Mucosa of descending colon (tissue), 3 donors: ENCODE data around the gene PTH1R. TPM values are rescaled to one million over a fixed set of nuclear protein-coding genes. Genes with fewer than 3 reads are reported as not detected.

Experiments used
- ATAC-seq: fragments of 200-7000 bp; cut with Tn5 transposase; one replicate; pipeline ENCODE4 v1.9.1; 2020; ENCODE audit warnings: mild to moderate bottlenecking, moderate library complexity
- DNase-seq, 3 donors: peaks; one replicate each; pipeline ENCODE4 v3.0.0-alpha.2; 2020
- H3K36me3 ChIP-seq: fragments of 200-600 bp; one replicate; pipeline ENCODE4 v1.8.0; 2021; ENCODE audit warnings: low read depth, mild to moderate bottlenecking
- H3K4me1 ChIP-seq: fragments of 200-600 bp; one replicate; pipeline ENCODE4 v1.8.0; 2021; ENCODE audit warnings: low read depth, mild to moderate bottlenecking
- H3K4me3 ChIP-seq: fragments of 200-600 bp; one replicate; pipeline ENCODE4 v1.8.0; 2021; ENCODE audit warnings: mild to moderate bottlenecking
- H3K9me3 ChIP-seq: fragments of 200-600 bp; one replicate; pipeline ENCODE4 v1.8.0; 2021; ENCODE audit warnings: mild to moderate bottlenecking
- CTCF ChIP-seq: fragments of 200-600 bp; IDR thresholded peaks from one replicate; pipeline ENCODE4 v1.8.0; 2022; ENCODE audit warnings: antibody characterized with exemption, mild to moderate bottlenecking
- intact Hi-C, 2 donors: fragments of 100-400 bp; cut with DNase I in 1 of 2; cut with micrococcal nuclease in 1 of 2; formaldehyde crosslinking; loops; one replicate each; pipeline versions ENCODE4 v1.11.0 to v1.11.1; 2022; cut with DNase I, micrococcal nuclease
- total RNA-seq, 3 donors: library from RNA; stranded (reverse); fragmentation: NEBNext Ultra II Directional in 2 of 3; extraction: Animal tissue kit (Norgen Biotek cat#: 25700) in 2 of 3; gene quantifications; one replicate each; pipeline versions ENCODE4 v1.2.1 to v1.2.4, GENCODE V29; 2021 to 2023
- donor health status: DM: no; HTN: no; CAD: no; lungs with moderate emphysema.
- donor health status: DM: no; HTN: no; CAD: no.
- donor health status: DM: no; HTN: yes; CAD: no.

The PTH1R gene
- total RNA-seq, 3 donors from 2014 or later, result 0.87 to 4.6 (median 1.9) TPM

DNA sequence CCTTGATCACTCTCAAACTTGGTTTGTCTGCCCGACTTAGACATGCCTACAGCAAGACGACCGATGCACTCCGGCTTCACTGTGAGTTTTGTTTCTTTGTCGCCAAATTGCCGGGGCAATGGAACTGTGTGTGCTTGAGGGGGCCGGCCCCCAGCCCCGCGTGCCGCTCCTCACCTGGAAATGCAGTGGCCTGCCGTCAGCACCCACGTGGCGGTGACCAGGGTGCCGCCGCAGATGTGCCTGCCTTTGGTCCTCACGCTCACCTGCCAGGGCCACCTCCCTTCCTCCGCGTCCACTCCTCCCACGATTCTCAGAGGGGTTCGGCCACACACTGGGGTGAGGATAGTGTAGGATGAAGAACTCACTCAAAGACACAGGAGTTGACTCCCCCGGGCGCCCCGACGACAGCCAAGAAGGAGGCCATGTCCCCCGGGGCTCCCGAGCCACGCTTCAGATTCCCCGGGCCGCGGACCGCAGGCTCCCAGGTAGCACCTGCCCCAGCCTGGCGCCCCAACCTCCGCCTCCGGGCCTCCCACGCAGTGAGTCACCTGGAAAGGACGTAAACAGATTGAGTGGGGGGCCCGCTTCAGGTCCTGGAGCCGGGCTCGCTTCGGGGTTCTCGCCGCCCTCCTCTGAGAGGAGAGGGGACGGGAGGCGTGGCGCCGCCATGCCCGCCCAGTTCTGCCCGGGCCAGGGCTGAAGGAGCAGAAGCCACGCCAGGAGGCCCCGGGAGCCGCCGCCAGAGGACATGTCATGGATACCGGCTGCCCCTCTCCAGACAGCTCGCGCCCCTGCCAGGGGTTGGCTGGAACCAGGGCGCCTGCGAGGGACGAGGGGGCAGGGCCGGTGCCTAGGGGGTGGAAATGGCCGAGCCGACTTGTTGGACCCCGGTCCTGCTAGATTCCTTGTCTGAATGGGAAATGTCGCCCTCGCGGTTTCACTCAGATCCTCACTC lies 43.9 kb upstream of the PTH1R start:
- ATAC-seq (no peak), DNase-seq (no peak)
- intact Hi-C loops, result no loop called here
- H3K4me3 ChIP-seq, result no peak overlapping the region
- H3K9me3 ChIP-seq, result peaks cover 8% of the 10 kb centered on the region
- no peaks in the 10 kb centered on the region for H3K36me3 ChIP-seq
- no peak for TF ChIP-seq CTCF
- H3K4me1 ChIP-seq, result no peaks in the 10 kb centered on the region

- ATAC-seq (no peak), DNase-seq (no peak)
- TF ChIP-seq CTCF, result no peak
- Histone ChIP-seq H3K4me3 (no peak overlapping the region), H3K9me3 (peaks cover 18% of the 10 kb centered on the region), H3K36me3 (no peaks in the 10 kb centered on the region), H3K4me1 (no peaks in the 10 kb centered on the region)
- intact Hi-C loops, result no loop called here
These were observed 42.5 kb upstream of the PTH1R start for GRCh38 chr3:46835054-46835453.

DNA sequence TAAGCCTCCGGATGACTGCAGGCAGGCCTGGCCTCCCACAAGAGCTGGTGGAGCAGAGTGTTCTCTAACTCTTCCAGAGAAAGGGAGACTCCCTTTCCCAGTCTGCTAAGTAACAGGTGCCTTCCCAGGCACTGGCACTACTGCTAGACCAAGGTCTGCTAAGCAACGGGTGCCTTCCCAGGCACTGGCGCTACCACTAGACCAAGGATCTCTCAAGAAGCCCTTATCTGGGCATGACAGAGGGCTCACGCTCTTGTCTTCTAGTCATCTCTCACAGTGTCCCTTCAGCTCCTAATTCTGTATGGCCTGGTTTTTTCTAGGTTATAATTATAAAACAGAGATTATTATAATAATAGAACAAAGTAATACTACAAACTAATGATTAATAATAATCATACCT lies 42.0 kb upstream of the PTH1R start:
- ATAC-seq, result no peak
- intact Hi-C loops, result no loop called here
- no peak for TF ChIP-seq CTCF

GRCh38 chr3:46838301-46838700 lies 39.2 kb upstream of the PTH1R start:
- H3K4me3 ChIP-seq, result no peak overlapping the region
- DNase-seq, result no peak
- TF ChIP-seq CTCF, result no peak
- ATAC-seq, result no peak
- H3K4me1 ChIP-seq, result no peaks in the 10 kb centered on the region
- H3K9me3 ChIP-seq, result peaks cover 32% of the 10 kb centered on the region
- no peaks in the 10 kb centered on the region for H3K36me3 ChIP-seq
- intact Hi-C loops, result no loop called here

More for the DNA sequence above, 42.0 kb upstream of the PTH1R start:
- H3K36me3 ChIP-seq, result no peaks in the 10 kb centered on the region
- no peaks in the 10 kb centered on the region for H3K4me1 ChIP-seq
- no peak overlapping the region for H3K4me3 ChIP-seq
- H3K9me3 ChIP-seq, result peaks cover 22% of the 10 kb centered on the region
- DNase-seq, result no peak

- intact Hi-C loops, result loop anchor here in 1 of 2 donors (10.0 kb wide), 1 partner anchor 136 kb away; the partner anchor contains the start of gene TMIE
- Histone ChIP-seq H3K9me3 (peaks cover 32% of the 10 kb centered on the region), H3K36me3 (no peaks in the 10 kb centered on the region), H3K4me1 (no peaks in the 10 kb centered on the region), H3K4me3 (no peak overlapping the region)
- TF ChIP-seq CTCF, result no peak
- ATAC-seq (no peak), DNase-seq (no peak)
These were observed 37.0 kb upstream of the PTH1R start for GRCh38 chr3:46840491-46840890.
